Activated B cell treated with CpG ODN at 0.5 μM for 24 hours (primary cell): Measurements from ENCODE around the gene ADGRG3. TPM values are rescaled to one million over a fixed set of nuclear protein-coding genes. Genes with fewer than 3 reads are reported as not detected.

Experiments used
- ATAC-seq: fragments of 200-7000 bp; cut with Tn5 transposase; one replicate; pipeline ENCODE4 v1.10.0; 2021; ENCODE audit warnings: low read depth, mild to moderate bottlenecking, moderate library complexity
- CTCF ChIA-PET: fragments of 350-600 bp; sonication (Branson Sonifier 250); formaldehyde crosslinking; loops from one replicate; lab custom pipeline; 2021; ENCODE audit warnings: antibody characterized with exemption; lab: Charles Lee
- POLR2A ChIA-PET: fragments of 350-600 bp; sonication (Branson Sonifier 250); formaldehyde crosslinking; loops from one replicate; lab custom pipeline; 2021; ENCODE audit warnings: antibody characterized with exemption; lab: Charles Lee
- DNase-seq: peaks from one replicate; pipeline ENCODE4 v3.0.0; 2022
- H3K27ac Mint-ChIP-seq: one replicate; pipeline ENCODE4 v1.8.0; 2020; ENCODE audit warnings: mixed read lengths
- H3K27me3 Mint-ChIP-seq: one replicate; pipeline ENCODE4 v1.8.0; 2021; ENCODE audit warnings: mixed read lengths
- H3K36me3 Mint-ChIP-seq: one replicate; pipeline ENCODE4 v1.8.0; 2021; ENCODE audit warnings: low read depth, mixed read lengths
- H3K4me1 Mint-ChIP-seq: one replicate; pipeline ENCODE4 v1.8.0; 2021; ENCODE audit warnings: mixed read lengths
- H3K4me3 Mint-ChIP-seq: one replicate; pipeline ENCODE4 v1.8.0; 2020; ENCODE audit warnings: mild to moderate bottlenecking, mixed read lengths
- H3K9me3 Mint-ChIP-seq: one replicate; pipeline ENCODE4 v1.8.0; 2020; ENCODE audit warnings: mixed read lengths
- CTCF ChIP-seq: fragments of 200-600 bp; IDR thresholded peaks from one replicate; pipeline ENCODE4 v1.8.0; 2022; ENCODE audit warnings: antibody characterized with exemption, mild to moderate bottlenecking
- intact Hi-C: fragments of 100-400 bp; cut with micrococcal nuclease; formaldehyde crosslinking; loops from one replicate; pipeline ENCODE4 v1.15.1; 2024
- total RNA-seq: library from RNA; stranded (reverse); gene quantifications from 2 replicates; pipeline ENCODE4 v1.2.3, GENCODE V29; 2022

ADGRG3 gene
- total RNA-seq, 1 donor from 2014 or later, result not detected

GRCh38 chr16:57704905-57705852 is 37.1 kb downstream of the ADGRG3 start:
- TF ChIP-seq CTCF, result no peak
- DNase-seq, result no peak
- POLR2A ChIA-PET, result no interaction called here
- intact Hi-C loops, result no loop called here
- no peaks in the 10 kb centered on the region for H3K4me1 Mint-ChIP-seq
- H3K9me3 Mint-ChIP-seq, result no peaks in the 10 kb centered on the region
- H3K27me3 Mint-ChIP-seq, result peaks cover 2% of the 10 kb centered on the region
- CTCF ChIA-PET, result no interaction called here
- H3K4me3 Mint-ChIP-seq, result no peak overlapping the region
- ATAC-seq, result no peak
- no peak overlapping the region for H3K27ac Mint-ChIP-seq
- no peaks in the 10 kb centered on the region for H3K36me3 Mint-ChIP-seq

- H3K36me3 Mint-ChIP-seq, result no peaks in the 10 kb centered on the region
- ChIA-PET CTCF (no interaction called here), POLR2A (no interaction called here)
- no peak for TF ChIP-seq CTCF
- H3K27ac Mint-ChIP-seq, result no peak overlapping the region
- peaks cover 8% of the 10 kb centered on the region for H3K27me3 Mint-ChIP-seq
- ATAC-seq (no peak), DNase-seq (no peak)
- no peaks in the 10 kb centered on the region for H3K4me1 Mint-ChIP-seq
- H3K4me3 Mint-ChIP-seq, result no peak overlapping the region
- H3K9me3 Mint-ChIP-seq, result no peaks in the 10 kb centered on the region
- intact Hi-C loops, result no loop called here
Measured at GRCh38 chr16:57706717-57707116, 38.6 kb downstream of the ADGRG3 start.

DNA sequence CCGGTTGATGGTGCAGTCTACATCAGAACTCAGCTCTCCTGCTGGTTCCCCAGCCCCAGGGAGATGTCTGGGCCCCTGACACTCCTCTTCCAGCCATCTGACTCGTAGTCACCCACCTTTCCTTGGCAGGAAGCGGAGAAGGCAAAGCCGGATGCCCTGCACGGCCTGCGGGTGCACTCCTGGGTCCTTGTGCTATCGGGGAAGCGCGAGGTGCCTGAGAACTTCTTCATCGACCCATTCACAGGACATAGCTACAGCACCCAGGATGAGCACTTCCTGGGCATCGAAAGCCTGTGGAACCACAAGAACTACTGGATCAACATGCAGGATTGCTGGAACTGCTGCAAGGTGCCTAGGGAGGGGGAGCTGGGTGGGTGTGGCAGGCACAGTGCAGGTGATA is 39.2 kb downstream of the ADGRG3 start:
- intact Hi-C loops, result no loop called here
- no peak for DNase-seq
- H3K4me1 Mint-ChIP-seq, result no peaks in the 10 kb centered on the region
- H3K4me3 Mint-ChIP-seq, result no peak overlapping the region
- H3K36me3 Mint-ChIP-seq, result no peaks in the 10 kb centered on the region
- CTCF ChIA-PET, result no interaction called here
- peaks cover 11% of the 10 kb centered on the region for H3K27me3 Mint-ChIP-seq
- no peaks in the 10 kb centered on the region for H3K9me3 Mint-ChIP-seq
- no peak for TF ChIP-seq CTCF
- no peak overlapping the region for H3K27ac Mint-ChIP-seq
- POLR2A ChIA-PET, result no interaction called here
- ATAC-seq, result no peak

GRCh38 chr16:57708168-57708567 is 40.1 kb downstream of the ADGRG3 start:
- H3K36me3 Mint-ChIP-seq, result no peaks in the 10 kb centered on the region
- POLR2A ChIA-PET, result no interaction called here
- no peaks in the 10 kb centered on the region for H3K9me3 Mint-ChIP-seq
- no peak overlapping the region for H3K4me3 Mint-ChIP-seq
- CTCF ChIA-PET, result no interaction called here
- ATAC-seq, result no peak
- intact Hi-C loops, result no loop called here
- DNase-seq, result no peak
- peaks cover 19% of the 10 kb centered on the region for H3K27me3 Mint-ChIP-seq
- H3K4me1 Mint-ChIP-seq, result no peaks in the 10 kb centered on the region
- no peak overlapping the region for H3K27ac Mint-ChIP-seq
- TF ChIP-seq CTCF, result no peak

DNA sequence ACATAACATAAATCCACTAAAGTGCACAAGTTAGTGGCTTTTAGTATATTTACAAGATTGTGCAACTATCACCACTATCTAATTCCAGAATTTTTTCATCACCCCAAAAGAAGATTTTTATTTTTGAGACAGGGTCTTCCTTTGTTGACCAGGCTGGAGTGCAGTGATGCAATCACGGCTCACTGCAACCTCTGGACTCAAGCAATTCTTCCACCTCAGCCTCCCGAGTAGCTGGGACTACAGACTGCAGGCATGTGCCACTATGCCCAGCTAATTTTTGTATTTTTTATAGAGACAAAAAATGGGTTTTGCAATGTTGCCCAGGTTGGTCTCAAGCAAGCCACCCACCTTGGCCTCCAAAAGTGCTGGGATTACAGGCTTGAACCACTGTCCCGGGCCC is 41.6 kb downstream of the ADGRG3 start:
- no peaks in the 10 kb centered on the region for H3K36me3 Mint-ChIP-seq
- no peak overlapping the region for H3K27ac Mint-ChIP-seq
- no peak for TF ChIP-seq CTCF
- ChIA-PET POLR2A (no interaction called here), CTCF (no interaction called here)
- no peak overlapping the region for H3K4me3 Mint-ChIP-seq
- H3K4me1 Mint-ChIP-seq, result no peaks in the 10 kb centered on the region
- H3K27me3 Mint-ChIP-seq, result peaks cover 19% of the 10 kb centered on the region
- no peaks in the 10 kb centered on the region for H3K9me3 Mint-ChIP-seq
- ATAC-seq (no peak), DNase-seq (no peak)
- intact Hi-C loops, result no loop called here
